Keratinocyte (primary cell): Measurements from ENCODE around the gene NEURL1.

ENCODE experiments used
- EZH2 ChIP-seq: IDR thresholded peaks from one replicate; pipeline ENCODE4 v1.6.1; 2012; ENCODE audit warnings: inconsistent platforms, mild to moderate bottlenecking, low read length, moderate library complexity
- TF ChIP-seq, protein P1 (sequence below), 3 experiments: IDR thresholded peaks in 1 of 3; conservative IDR thresholded peaks in 1 of 3; optimal IDR thresholded peaks in 1 of 3; 2 replicates in 2 of 3; 3 replicates in 1 of 3; pipeline versions ENCODE3 to v1.5.1; 2011; ENCODE audit warnings: low read length in 3 of 3, mild to moderate bottlenecking in 3 of 3, moderate library complexity in 2 of 3, control low read depth in 1 of 3, inconsistent platforms in 1 of 3; ENCODE audit not compliant: insufficient read depth in 2 of 3; ENCODE audit errors: extremely low read depth in 1 of 3

DNA sequence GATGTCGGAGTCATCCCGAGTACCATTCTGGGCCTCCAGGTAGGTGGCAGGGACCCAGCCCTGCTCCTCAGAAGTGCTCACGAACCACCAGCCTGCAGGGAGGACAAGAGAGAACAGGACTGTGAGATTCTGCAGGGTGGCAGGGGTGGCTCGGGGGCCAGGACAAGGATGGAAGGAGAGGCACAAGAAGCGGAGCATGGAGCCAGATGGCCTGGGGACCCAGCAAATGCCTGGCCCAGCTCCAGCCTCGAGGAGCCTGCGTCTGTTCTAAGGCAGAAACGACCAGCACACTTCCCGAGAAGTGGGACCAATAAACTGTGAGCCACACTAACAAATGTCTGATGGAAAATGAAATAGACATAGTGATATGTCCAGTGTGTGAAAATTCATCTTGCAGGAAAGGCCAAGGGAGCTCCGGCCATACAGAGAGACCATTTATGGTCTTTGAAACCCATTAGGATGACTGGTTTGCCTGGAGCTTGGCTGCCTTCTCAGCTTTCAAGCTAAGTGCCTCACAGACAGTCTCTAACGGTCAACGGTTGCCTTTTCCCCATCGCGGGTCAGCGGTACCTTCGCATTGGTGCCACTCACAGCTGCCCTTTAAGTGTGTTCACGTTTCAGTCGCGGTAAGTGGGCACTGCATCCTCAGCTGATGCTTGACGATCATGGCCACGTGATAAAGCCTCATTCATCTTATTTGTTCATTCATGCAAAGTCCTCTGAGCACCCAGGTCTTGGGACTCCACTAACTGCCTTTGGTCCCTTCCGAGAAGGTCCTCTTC, 133.8 kb downstream of the NEURL1 start:
- TF ChIP-seq, protein P1, sequence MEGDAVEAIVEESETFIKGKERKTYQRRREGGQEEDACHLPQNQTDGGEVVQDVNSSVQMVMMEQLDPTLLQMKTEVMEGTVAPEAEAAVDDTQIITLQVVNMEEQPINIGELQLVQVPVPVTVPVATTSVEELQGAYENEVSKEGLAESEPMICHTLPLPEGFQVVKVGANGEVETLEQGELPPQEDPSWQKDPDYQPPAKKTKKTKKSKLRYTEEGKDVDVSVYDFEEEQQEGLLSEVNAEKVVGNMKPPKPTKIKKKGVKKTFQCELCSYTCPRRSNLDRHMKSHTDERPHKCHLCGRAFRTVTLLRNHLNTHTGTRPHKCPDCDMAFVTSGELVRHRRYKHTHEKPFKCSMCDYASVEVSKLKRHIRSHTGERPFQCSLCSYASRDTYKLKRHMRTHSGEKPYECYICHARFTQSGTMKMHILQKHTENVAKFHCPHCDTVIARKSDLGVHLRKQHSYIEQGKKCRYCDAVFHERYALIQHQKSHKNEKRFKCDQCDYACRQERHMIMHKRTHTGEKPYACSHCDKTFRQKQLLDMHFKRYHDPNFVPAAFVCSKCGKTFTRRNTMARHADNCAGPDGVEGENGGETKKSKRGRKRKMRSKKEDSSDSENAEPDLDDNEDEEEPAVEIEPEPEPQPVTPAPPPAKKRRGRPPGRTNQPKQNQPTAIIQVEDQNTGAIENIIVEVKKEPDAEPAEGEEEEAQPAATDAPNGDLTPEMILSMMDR (optimal IDR thresholded peaks at IDR 0.05 in 1 of 3, IDR thresholded peaks at IDR 0.05 in 1 of 3, conservative IDR thresholded peaks at IDR 0.05 in 1 of 3; ENCODE audit: extremely low read depth in 1 of 3, insufficient read depth in 2 of 3, low read length in 3 of 3), result no peak
- TF ChIP-seq EZH2, result no peak
